Tibial nerve (tissue), 4 donors: Measurements from ENCODE around the gene UTP15. TPM values are rescaled to one million over a fixed set of nuclear protein-coding genes. Genes with fewer than 3 reads are reported as not detected.

Experiments
- DNase-seq, 2 donors: peaks; one replicate each; pipeline ENCODE4 v3.0.0-alpha.2; 2019; ENCODE audit warnings: low spot score in 2 of 2
- H3K27ac ChIP-seq, 4 donors: fragments of 200-600 bp; sonication (generic) in 3 of 4; one replicate each; pipeline ENCODE4 v1.5.1; 2017 to 2019; ENCODE audit warnings: mild to moderate bottlenecking in 1 of 4
- H3K27me3 ChIP-seq, 2 donors: fragments of 200-600 bp; sonication (generic) in 1 of 2; one replicate each; pipeline versions ENCODE4 v1.5.1 to v1.6.0; 2017 to 2019
- H3K36me3 ChIP-seq, 3 donors: fragments of 200-600 bp; sonication (generic); one replicate each; pipeline ENCODE4 v1.5.1; 2018 to 2019
- H3K4me1 ChIP-seq, 4 donors: fragments of 200-600 bp; sonication (generic) in 3 of 4; one replicate each; pipeline ENCODE4 v1.5.1; 2017 to 2019
- H3K4me3 ChIP-seq, 4 donors: fragments of 200-600 bp; sonication (generic) in 3 of 4; one replicate each; pipeline ENCODE4 v1.5.1; 2017 to 2019; ENCODE audit warnings: mild to moderate bottlenecking in 1 of 4, moderate library complexity in 1 of 4
- H3K9me3 ChIP-seq, 4 donors: fragments of 200-600 bp; sonication (generic) in 3 of 4; one replicate each; pipeline ENCODE4 v1.5.1; 2017 to 2019
- CTCF ChIP-seq, 5 experiments: fragments of 200-600 bp in 3 of 5; fragments of 450-650 bp in 2 of 5; sonication (generic) in 3 of 5; IDR thresholded peaks; one replicate each; pipeline ENCODE4 v1.5.1; 2016 to 2019; ENCODE audit warnings: antibody characterized with exemption in 5 of 5, mild to moderate bottlenecking in 3 of 5, moderate library complexity in 2 of 5
- EP300 ChIP-seq, 2 donors: sonication (generic); formaldehyde crosslinking; IDR thresholded peaks; one replicate each; pipeline ENCODE4 v1.6.1; 2017; ENCODE audit warnings: antibody characterized with exemption in 2 of 2, mild to moderate bottlenecking in 1 of 2
- POLR2A ChIP-seq, 2 donors: fragments of 450-650 bp; IDR thresholded peaks; one replicate each; pipeline ENCODE4 v1.6.1; 2017; ENCODE audit warnings: antibody characterized with exemption in 2 of 2, mild to moderate bottlenecking in 2 of 2, moderate library complexity in 2 of 2
- WGBS, 2 donors: methylation state at CpG; one replicate each; pipeline ENCODE4 v1.1.5; 2018; 5-methylcytosine and 5-hydroxymethylcytosine counted together
- total RNA-seq, 4 donors: library from RNA; depleted of rRNA; stranded (reverse); fragments of >200 nt; gene quantifications; one replicate each; pipeline ENCODE4 v1.1.0, GENCODE V29; 2016

UTP15 gene
- total RNA-seq, 4 donors from 2014 or later = 8.4 to 30.6 (median 18.6) TPM

DNA sequence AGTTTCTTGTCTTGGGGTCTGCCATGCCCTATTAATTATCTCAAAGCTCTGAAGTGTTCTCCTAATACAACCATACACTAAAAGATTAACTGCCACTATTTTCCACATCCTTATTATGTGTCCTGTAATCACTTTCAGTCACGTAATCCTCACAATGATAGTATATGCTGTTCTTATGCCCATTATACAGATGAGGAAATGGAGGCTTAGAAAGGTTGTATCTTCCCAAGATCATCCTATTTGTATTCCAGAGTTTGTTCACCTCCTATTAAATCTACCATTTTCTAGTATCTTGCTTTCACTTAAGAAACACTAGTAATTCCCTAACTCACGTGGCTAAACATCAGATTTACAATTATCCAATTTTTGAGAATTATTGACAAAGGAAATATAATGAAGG is 57.5 kb downstream of the UTP15 start:
- Histone ChIP-seq H3K4me1 (peaks cover 0 to 14% (median 4%) of the 10 kb centered on the region in 4 donors), H3K4me3 (no peak overlapping the region), H3K27me3 (no peaks in the 10 kb centered on the region), H3K9me3 (no peaks in the 10 kb centered on the region), H3K36me3 (no peaks in the 10 kb centered on the region), H3K27ac (no peak overlapping the region)
- 98% methylated on average over 2 of the region's 2 CpGs for WGBS, 2 donors
- DNase-seq = no peak
- TF ChIP-seq CTCF (IDR thresholded peaks at IDR 0.05) = no peak
- TF ChIP-seq POLR2A (IDR thresholded peaks at IDR 0.05) = no peak

DNA sequence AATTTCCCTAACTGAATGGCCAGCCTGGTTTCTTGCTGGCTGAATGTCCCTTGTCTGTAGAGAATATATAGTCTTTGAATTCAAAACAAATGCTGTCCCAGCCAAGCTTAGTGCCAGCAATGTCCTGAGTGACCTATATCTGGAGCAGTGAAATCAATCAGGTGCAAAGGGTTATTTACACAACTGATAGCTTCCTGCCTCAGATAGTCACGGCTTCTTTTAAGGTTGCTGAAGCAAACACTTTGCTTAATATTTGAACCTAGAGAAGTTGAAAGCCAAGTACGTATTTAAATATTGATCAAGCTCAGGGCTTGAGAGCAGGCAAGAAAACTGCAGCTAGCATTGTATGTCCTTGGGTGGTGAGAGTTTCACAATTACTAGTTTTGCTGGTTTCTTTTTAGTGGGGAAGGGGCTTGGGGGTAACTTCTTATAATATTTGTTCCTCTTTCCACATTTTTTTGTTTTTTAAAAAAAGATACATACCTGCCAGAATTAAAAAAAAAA is 58.4 kb downstream of the UTP15 start:
- H3K9me3 ChIP-seq = no peaks in the 10 kb centered on the region
- H3K4me3 ChIP-seq = no peak overlapping the region
- H3K4me1 ChIP-seq = peaks cover 0 to 21% (median 4%) of the 10 kb centered on the region in 4 donors
- WGBS, 2 donors = 77 to 86% methylated on average over 2 of the region's 2 CpGs
- peak overlapping the region in 1 of 4 donors; percentile 28 for H3K27ac ChIP-seq
- no peak for DNase-seq
- no peaks in the 10 kb centered on the region for H3K36me3 ChIP-seq
- no peaks in the 10 kb centered on the region for H3K27me3 ChIP-seq
- TF ChIP-seq POLR2A (IDR thresholded peaks at IDR 0.05) = no peak

GRCh38 chr5:73624888-73625287 is 59.3 kb downstream of the UTP15 start:
- 81 to 83% methylated on average over 6 of the region's 6 CpGs for WGBS, 2 donors

GRCh38 chr5:73625372-73625943 is 59.9 kb downstream of the UTP15 start:
- peak overlapping the region; percentile 77 to 95 (median 86) for H3K27ac ChIP-seq
- H3K4me3 ChIP-seq = peak overlapping the region; percentile 63 to 81 (median 76)
- no peak for DNase-seq
- no peaks in the 10 kb centered on the region for H3K36me3 ChIP-seq
- 1% methylated on average over 23 to 33 of the region's 33 CpGs for WGBS, 2 donors
- TF ChIP-seq POLR2A (IDR thresholded peaks at IDR 0.05) (no peak), CTCF (IDR thresholded peaks at IDR 0.05) (no peak), EP300 (IDR thresholded peaks at IDR 0.05) (no peak)
- H3K4me1 ChIP-seq = peaks cover 0 to 21% (median 4%) of the 10 kb centered on the region in 4 donors
- H3K27me3 ChIP-seq = no peaks in the 10 kb centered on the region
- no peaks in the 10 kb centered on the region for H3K9me3 ChIP-seq

More at GRCh38 chr5:73624888-73625287, 59.3 kb downstream of the UTP15 start:
- Histone ChIP-seq H3K27me3 (no peaks in the 10 kb centered on the region), H3K27ac (peak overlapping the region; percentile 77 to 95 (median 86)), H3K4me3 (peak overlapping the region in 1 of 4 donors; percentile 63), H3K4me1 (peaks cover 0 to 21% (median 4%) of the 10 kb centered on the region in 4 donors), H3K36me3 (no peaks in the 10 kb centered on the region), H3K9me3 (no peaks in the 10 kb centered on the region)
- no peak for DNase-seq
- TF ChIP-seq POLR2A (IDR thresholded peaks at IDR 0.05) (no peak), EP300 (IDR thresholded peaks at IDR 0.05) (no peak), CTCF (IDR thresholded peaks at IDR 0.05) (no peak)

GRCh38 chr5:73625944-73626811 is 60.6 kb downstream of the UTP15 start, which contains the start of gene ARHGEF28:
ARHGEF28 (plus strand) TSS chr5:73626196; CDS start chr5:73684852, 58,656 bp downstream.
- WGBS, 2 donors = 1 to 2% methylated on average over 31 to 57 of the region's 92 CpGs
- Histone ChIP-seq H3K9me3 (no peaks in the 10 kb centered on the region), H3K27me3 (no peaks in the 10 kb centered on the region), H3K27ac (peak within 1 kb of the TSS; percentile 79 to 95 (median 87)), H3K4me1 (peaks cover 0 to 21% (median 4%) of the 10 kb centered on the region in 4 donors), H3K4me3 (peak within 1 kb of the TSS; percentile 63 to 81 (median 76)), H3K36me3 (no peaks in the 10 kb centered on the region)
- peak in 1 of 2 donors; percentile 46 for DNase-seq
- TF ChIP-seq POLR2A (IDR thresholded peaks at IDR 0.05) (peak; percentile 33 to 65), CTCF (IDR thresholded peaks at IDR 0.05) (no peak), EP300 (IDR thresholded peaks at IDR 0.05) (peak in 1 of 2 donors; percentile 70)
